ENCODE results near the gene FGFR3. TPM values are rescaled to one million over a fixed set of nuclear protein-coding genes. Genes with fewer than 3 reads are reported as not detected.

Gene FGFR3
- total and polyA plus RNA-seq, 2 of the 8 experiments (the other 6 are each of a cell fraction or from before 2014, with no cell fraction given) = 9.0 to 19.5 TPM

- Histone ChIP-seq H2BK15ac (ENCODE audit: low read length) (no peak overlapping the region), H3K4me2 (ENCODE audit: insufficient read depth in 1 of 2, low read depth in 2 of 2, low read length in 2 of 2) (no peak overlapping the region), H2AK5ac (ENCODE audit: low read depth, low read length) (no peak overlapping the region)
These were observed 64.8 kb downstream of the FGFR3 start for GRCh38 chr4:1857931-1858330.

More at GRCh38 chr4:1857931-1858330, 64.8 kb downstream of the FGFR3 start:
- ChIA-PET CTCF (ENCODE audit: partially characterized antibody) (interaction anchor here (0.7 to 3.8 kb wide), 5 partner anchors 18 to 149 kb away, joined by 3 to 18 read pairs (median 11); no protein-coding TSS in a partner anchor), POLR2A (ENCODE audit: partially characterized antibody) (interaction anchor here (2.2 kb wide), 1 partner anchor 13 kb away, joined by 6 read pairs; the partner anchor contains the start of gene NSD2)
- 87% methylated on average over 5 of the region's 5 CpGs; no CpG with 5 or more reads in 1 of the 2 experiments for WGBS, 2 experiments (ENCODE audit: extremely low coverage in 1 of 2, insufficient coverage in 1 of 2, insufficient read length in 1 of 2, insufficient replicate concordance in 2 of 2, low coverage in 1 of 2, low lambda C conversion rate in 2 of 2, missing lambda C conversion rate in 1 of 2)
- DNase-seq (ENCODE audit: low read depth in 1 of 2, low spot score in 2 of 2) (no peak), FAIRE-seq (no peak)
- no peaks in the 10 kb centered on the region for H3K9me3 ChIP-seq (ENCODE audit: insufficient read depth in 2 of 2, low read depth in 1 of 2, low read length in 1 of 2)
- no peak overlapping the region for H2BK5ac ChIP-seq (ENCODE audit: low read depth, low read length)
- H3K4me1 ChIP-seq (replicated peaks in 1 of 4; ENCODE audit: control insufficient read depth in 3 of 4, insufficient read depth in 4 of 4, low read length in 3 of 4) = peaks cover 0 to 14% (median 7%) of the 10 kb centered on the region in 4 experiments; a peak in 5 of 7 replicates
- no peak overlapping the region for H3K4ac ChIP-seq (replicated peaks; ENCODE audit: insufficient read length, low read depth, low read length)
- H4K20me1 ChIP-seq (replicated peaks in 1 of 2; ENCODE audit: control insufficient read depth in 1 of 2, insufficient read depth in 2 of 2, low read length in 2 of 2) = peaks cover 15 to 26% of the 10 kb centered on the region in 2 experiments
- H3K79me1 ChIP-seq (ENCODE audit: low read depth, low read length) = peaks cover 5% of the 10 kb centered on the region; the same call in 1 of the 2 replicates
- no peak overlapping the region for H3K27ac ChIP-seq (ENCODE audit: low read depth, low read length)
- H3K27me3 ChIP-seq (replicated peaks in 1 of 4; ENCODE audit: control insufficient read depth in 3 of 4, extremely low read depth in 1 of 4, insufficient read depth in 3 of 4, low read length in 3 of 4) = peaks cover 45 to 68% (median 64%) of the 10 kb centered on the region in 4 experiments
- H3K14ac ChIP-seq (ENCODE audit: insufficient read length) = no peak overlapping the region
- no peaks in the 10 kb centered on the region; a peak in 1 of 8 replicates for H3K36me3 ChIP-seq (ENCODE audit: control insufficient read depth in 2 of 4, insufficient read depth in 4 of 4, low read length in 3 of 4)
- no peak overlapping the region for H3K56ac ChIP-seq (replicated peaks; ENCODE audit: insufficient read length, low read depth, low read length)
- H2BK12ac ChIP-seq (ENCODE audit: low read depth, low read length) = no peak overlapping the region
- no peak overlapping the region for H3K18ac ChIP-seq (ENCODE audit: extremely low read depth, low read length)
- no peak overlapping the region for H3K9ac ChIP-seq (replicated peaks in 1 of 4; ENCODE audit: extremely low read depth in 1 of 4, low read depth in 3 of 4, low read length in 3 of 4)
- H4K91ac ChIP-seq (replicated peaks; ENCODE audit: insufficient read length, low read length) = no peak overlapping the region
- no peak overlapping the region for H2BK20ac ChIP-seq (ENCODE audit: low read length)
- H4K8ac ChIP-seq (ENCODE audit: extremely low read depth, insufficient read depth, low read length) = no peak overlapping the region
- H3K4me3 ChIP-seq (ENCODE audit: extremely low read depth in 1 of 4, insufficient read depth in 2 of 4, low read depth in 3 of 4, low read length in 4 of 4) = no peak overlapping the region
- no peak overlapping the region for H2AFZ ChIP-seq (ENCODE audit: low read length)
- H4K5ac ChIP-seq (ENCODE audit: insufficient read length, low read depth, low read length) = no peak overlapping the region
- TF ChIP-seq CHD2 (IDR thresholded peaks at IDR 0.05; ENCODE audit: low read length) (no peak), SRF (IDR thresholded peaks at IDR 0.05; ENCODE audit: low read depth, low read length) (no peak), TCF12 (IDR thresholded peaks at IDR 0.05; ENCODE audit: low read depth, low read length) (no peak)
- H3K23me2 ChIP-seq (ENCODE audit: low read depth, low read length) = peaks cover 17% of the 10 kb centered on the region
- H3K23ac ChIP-seq (ENCODE audit: insufficient read length) = no peak overlapping the region
- no peak overlapping the region for H2BK120ac ChIP-seq (replicated peaks; ENCODE audit: low read depth, low read length)
- H3K79me2 ChIP-seq (ENCODE audit: control insufficient read depth in 1 of 2, insufficient read depth in 2 of 2, low read length in 2 of 2) = peaks cover 0 to 13% of the 10 kb centered on the region in 2 experiments; a peak in 3 of 4 replicates

Other genes starting within 250 kb of the FGFR3 start
- gene FAM53A, start 109.0 kb upstream of the FGFR3 start, total RNA-seq (2021; fragmentation: NEBNext Ultra II Directional; extraction: Animal tissue kit (Norgen Biotek cat#: 25700)) = 2.0 and 2.8 TPM in 2 replicates
- 1.9 and 2.5 TPM in 2 replicates for gene FAM53A, start 109.0 kb upstream of the FGFR3 start, polyA plus RNA-seq (2011; rRNA removed)
- 45.1 and 49.0 TPM in 2 replicates for gene SLBP, start 81.0 kb upstream of the FGFR3 start, total RNA-seq (2021; fragmentation: NEBNext Ultra II Directional; extraction: Animal tissue kit (Norgen Biotek cat#: 25700))
- 24.6 and 44.1 TPM in 2 replicates for gene SLBP, start 81.0 kb upstream of the FGFR3 start, polyA plus RNA-seq (2011; rRNA removed)
- 28.5 and 31.5 TPM in 2 replicates for gene TMEM129, start 72.0 kb upstream of the FGFR3 start, total RNA-seq (2021; fragmentation: NEBNext Ultra II Directional; extraction: Animal tissue kit (Norgen Biotek cat#: 25700))
- 58.7 and 89.1 TPM in 2 replicates for gene TMEM129, start 72.0 kb upstream of the FGFR3 start, polyA plus RNA-seq (2011; rRNA removed)
- gene TACC3, start 71.8 kb upstream of the FGFR3 start, total RNA-seq (2021; fragmentation: NEBNext Ultra II Directional; extraction: Animal tissue kit (Norgen Biotek cat#: 25700)) = 147 and 148 TPM in 2 replicates
- 73.8 and 113 TPM in 2 replicates for gene TACC3, start 71.8 kb upstream of the FGFR3 start, polyA plus RNA-seq (2011; rRNA removed)
- gene LETM1, start 62.9 kb downstream of the FGFR3 start, total RNA-seq (2021; fragmentation: NEBNext Ultra II Directional; extraction: Animal tissue kit (Norgen Biotek cat#: 25700)) = 50.1 and 53.1 TPM in 2 replicates
- 19.8 and 30.6 TPM in 2 replicates for gene LETM1, start 62.9 kb downstream of the FGFR3 start, polyA plus RNA-seq (2011; rRNA removed)
- 129 TPM in 2 replicates for gene NSD2, start 78.1 kb downstream of the FGFR3 start, total RNA-seq (2021; fragmentation: NEBNext Ultra II Directional; extraction: Animal tissue kit (Norgen Biotek cat#: 25700))
- gene NSD2, start 78.1 kb downstream of the FGFR3 start, polyA plus RNA-seq (2011; rRNA removed) = 26.7 and 40.3 TPM in 2 replicates
- gene NELFA, start 215.7 kb downstream of the FGFR3 start, total RNA-seq (2021; fragmentation: NEBNext Ultra II Directional; extraction: Animal tissue kit (Norgen Biotek cat#: 25700)) = 57.5 and 61.4 TPM in 2 replicates
- 41.8 and 61.5 TPM in 2 replicates for gene NELFA, start 215.7 kb downstream of the FGFR3 start, polyA plus RNA-seq (2011; rRNA removed)

Data from H1 (cell line).